Caco-2 (cell line): ENCODE data around the gene CST7. TPM values are rescaled to one million over a fixed set of nuclear protein-coding genes. Genes with fewer than 3 reads are reported as not detected.

Experiments
- BruUV-seq: library from RNA; stranded (reverse); fragments of 400-500 nt; replicated peaks from 2 replicates; lab custom pipeline; 2021; lab: Mats Ljungman, UMichigan
- CTCF ChIA-PET: fragments of 300-600 bp; sonication (Branson Sonifier 250); formaldehyde crosslinking; loops from one replicate; lab custom pipeline; 2022; ENCODE audit warnings: antibody characterized with exemption; lab: Charles Lee
- POLR2A ChIA-PET: fragments of 300-600 bp; sonication (Branson Sonifier 250); formaldehyde crosslinking; loops from one replicate; lab custom pipeline; 2022; ENCODE audit warnings: antibody characterized with exemption; lab: Charles Lee
- DNase-seq, 2 experiments: peaks; one replicate each; pipeline versions ENCODE4 v3.0.0 to v3.0.0-alpha.2; 2020 to 2022
- H3K27me3 ChIP-seq: replicated peaks from 2 replicates; pipeline ENCODE4 v1.6.0; 2011; ENCODE audit warnings: low read length; ENCODE audit not compliant: control insufficient read depth, insufficient read depth
- H3K36me3 ChIP-seq: 2 replicates; pipeline ENCODE4 v1.5.1; 2011; ENCODE audit warnings: low read length; ENCODE audit not compliant: control insufficient read depth, insufficient read depth
- H3K4me1 ChIP-seq: fragments of 250-450 bp; sonication (Bioruptor Pico); 2 replicates; pipeline ENCODE4 v1.5.1; 2020; ENCODE audit warnings: mild to moderate bottlenecking
- H3K4me3 ChIP-seq: 2 replicates; pipeline ENCODE4 v1.5.1; 2011; ENCODE audit warnings: low read depth, mild to moderate bottlenecking, control low read depth, low read length
- H3K9me3 ChIP-seq: fragments of 250-450 bp; sonication (Bioruptor Pico); 2 replicates; pipeline ENCODE4 v1.5.1; 2020; ENCODE audit warnings: mild to moderate bottlenecking, moderate library complexity
- H3K27ac Mint-ChIP-seq: one replicate; pipeline ENCODE4 v1.8.0; 2022; ENCODE audit warnings: mixed read lengths; ENCODE audit not compliant: unreplicated experiment
- H3K27me3 Mint-ChIP-seq: one replicate; pipeline ENCODE4 v1.8.0; 2022; ENCODE audit warnings: mixed read lengths; ENCODE audit not compliant: insufficient read depth, unreplicated experiment
- H3K36me3 Mint-ChIP-seq: one replicate; pipeline ENCODE4 v1.8.0; 2022; ENCODE audit warnings: mild to moderate bottlenecking, mixed read lengths; ENCODE audit not compliant: insufficient read depth, unreplicated experiment
- H3K4me1 Mint-ChIP-seq: one replicate; pipeline ENCODE4 v1.8.0; 2022; ENCODE audit warnings: low read depth, mixed read lengths; ENCODE audit not compliant: unreplicated experiment
- H3K4me3 Mint-ChIP-seq: one replicate; pipeline ENCODE4 v1.8.0; 2022; ENCODE audit warnings: mild to moderate bottlenecking, moderate library complexity, mixed read lengths; ENCODE audit not compliant: unreplicated experiment
- H3K9me3 Mint-ChIP-seq: one replicate; pipeline ENCODE4 v1.8.0; 2022; ENCODE audit warnings: mixed read lengths; ENCODE audit not compliant: unreplicated experiment
- intact Hi-C: fragments of 100-400 bp; cut with micrococcal nuclease; formaldehyde crosslinking; loops from one replicate; pipeline ENCODE4 v1.10.0; 2022; ENCODE audit not compliant: unreplicated experiment
- total RNA-seq: library from RNA; stranded (reverse); gene quantifications from 2 replicates; pipeline ENCODE4 v1.2.3, GENCODE V29; 2022
- TF ChIP-seq, protein P1 (sequence below), 2 experiments: fragments of 200-600 bp in 1 of 2; IDR thresholded peaks; 1 replicate in 1 of 2; 2 replicates in 1 of 2; pipeline versions ENCODE4 v1.5.1 to v1.8.0; 2011 to 2022; ENCODE audit warnings: antibody characterized with exemption in 1 of 2, control low read depth in 1 of 2, inconsistent platforms in 1 of 2, low read depth in 1 of 2, low read length in 1 of 2, mild to moderate bottlenecking in 1 of 2, moderate library complexity in 1 of 2; ENCODE audit not compliant: insufficient read depth in 1 of 2, severe bottlenecking in 1 of 2, unreplicated experiment in 1 of 2

The CST7 gene
- total RNA-seq, 1 experiment from 2014 or later, result not detected

DNA sequence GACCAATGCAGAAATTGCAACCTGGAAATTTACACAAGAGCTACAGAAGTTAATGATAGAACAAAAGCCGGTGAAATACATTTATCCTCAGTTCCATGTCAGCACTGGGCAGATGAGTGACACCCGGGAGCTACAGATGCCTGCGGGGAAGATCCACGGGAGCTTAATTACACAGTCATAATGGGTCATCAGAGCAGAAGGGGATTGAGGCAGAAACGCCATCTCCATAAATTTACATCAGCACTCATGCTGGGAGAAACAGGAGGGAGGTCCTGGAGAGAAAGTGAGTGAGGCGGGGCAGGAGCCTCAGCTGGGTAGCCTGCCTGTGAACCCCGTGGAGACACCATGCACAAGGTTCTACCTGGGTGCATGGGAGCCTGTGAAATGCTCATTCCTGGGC, 37.6 kb upstream of the CST7 start:
- Mint-ChIP-seq H3K4me1 (no peaks in the 10 kb centered on the region), H3K9me3 (no peaks in the 10 kb centered on the region), H3K4me3 (no peak overlapping the region), H3K27ac (no peak overlapping the region), H3K27me3 (peaks cover 8% of the 10 kb centered on the region), H3K36me3 (no peaks in the 10 kb centered on the region)
- TF ChIP-seq, protein P1, sequence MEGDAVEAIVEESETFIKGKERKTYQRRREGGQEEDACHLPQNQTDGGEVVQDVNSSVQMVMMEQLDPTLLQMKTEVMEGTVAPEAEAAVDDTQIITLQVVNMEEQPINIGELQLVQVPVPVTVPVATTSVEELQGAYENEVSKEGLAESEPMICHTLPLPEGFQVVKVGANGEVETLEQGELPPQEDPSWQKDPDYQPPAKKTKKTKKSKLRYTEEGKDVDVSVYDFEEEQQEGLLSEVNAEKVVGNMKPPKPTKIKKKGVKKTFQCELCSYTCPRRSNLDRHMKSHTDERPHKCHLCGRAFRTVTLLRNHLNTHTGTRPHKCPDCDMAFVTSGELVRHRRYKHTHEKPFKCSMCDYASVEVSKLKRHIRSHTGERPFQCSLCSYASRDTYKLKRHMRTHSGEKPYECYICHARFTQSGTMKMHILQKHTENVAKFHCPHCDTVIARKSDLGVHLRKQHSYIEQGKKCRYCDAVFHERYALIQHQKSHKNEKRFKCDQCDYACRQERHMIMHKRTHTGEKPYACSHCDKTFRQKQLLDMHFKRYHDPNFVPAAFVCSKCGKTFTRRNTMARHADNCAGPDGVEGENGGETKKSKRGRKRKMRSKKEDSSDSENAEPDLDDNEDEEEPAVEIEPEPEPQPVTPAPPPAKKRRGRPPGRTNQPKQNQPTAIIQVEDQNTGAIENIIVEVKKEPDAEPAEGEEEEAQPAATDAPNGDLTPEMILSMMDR (IDR thresholded peaks at IDR 0.05; ENCODE audit: insufficient read depth in 1 of 2, low read depth in 1 of 2, low read length in 1 of 2, severe bottlenecking in 1 of 2, unreplicated experiment in 1 of 2), result no peak
- H3K36me3 ChIP-seq, result no peaks in the 10 kb centered on the region
- ChIA-PET POLR2A (no interaction called here), CTCF (no interaction called here)
- no peak overlapping the region for H3K4me3 ChIP-seq
- H3K27me3 ChIP-seq, result no peaks in the 10 kb centered on the region
- intact Hi-C loops, result no loop called here
- peaks cover 7% of the 10 kb centered on the region; the same call in 1 of the 2 replicates for H3K9me3 ChIP-seq
- H3K4me1 ChIP-seq, result no peaks in the 10 kb centered on the region
- no peak for DNase-seq
- BruUV-seq, result no TSS peak

DNA sequence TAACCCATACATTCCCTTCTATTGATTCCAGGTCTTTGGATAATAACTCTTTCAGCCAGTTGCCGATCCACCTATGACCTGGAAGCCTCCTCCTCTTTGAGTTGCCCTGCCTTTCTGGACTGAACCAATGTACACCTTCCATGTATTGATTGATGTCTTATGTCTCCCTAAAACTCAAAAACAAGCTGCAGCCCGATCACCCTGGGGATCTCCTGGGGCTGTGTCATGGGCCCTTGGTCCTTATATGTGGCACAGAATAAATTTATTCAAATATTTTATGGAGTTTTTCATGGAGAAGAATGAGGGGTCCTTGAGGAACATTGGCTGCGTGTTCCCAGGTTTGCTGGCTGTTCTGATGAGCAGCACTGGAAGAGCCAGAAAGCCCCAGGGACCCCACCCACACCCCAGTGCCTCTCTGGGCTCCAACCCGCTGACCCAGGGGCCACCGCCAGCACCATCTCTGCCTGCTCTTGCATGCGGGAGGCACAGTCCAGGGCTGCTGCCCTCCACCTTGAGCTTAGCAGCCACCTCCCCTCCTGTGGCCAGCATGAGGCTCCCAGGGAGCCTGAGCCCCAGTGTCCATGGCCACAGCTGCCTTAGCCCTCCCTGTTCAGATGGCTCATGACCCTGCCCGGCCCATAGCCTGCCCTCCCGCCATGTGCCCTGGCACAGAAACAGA, 36.5 kb upstream of the CST7 start:
- intact Hi-C loops, result no loop called here

DNA sequence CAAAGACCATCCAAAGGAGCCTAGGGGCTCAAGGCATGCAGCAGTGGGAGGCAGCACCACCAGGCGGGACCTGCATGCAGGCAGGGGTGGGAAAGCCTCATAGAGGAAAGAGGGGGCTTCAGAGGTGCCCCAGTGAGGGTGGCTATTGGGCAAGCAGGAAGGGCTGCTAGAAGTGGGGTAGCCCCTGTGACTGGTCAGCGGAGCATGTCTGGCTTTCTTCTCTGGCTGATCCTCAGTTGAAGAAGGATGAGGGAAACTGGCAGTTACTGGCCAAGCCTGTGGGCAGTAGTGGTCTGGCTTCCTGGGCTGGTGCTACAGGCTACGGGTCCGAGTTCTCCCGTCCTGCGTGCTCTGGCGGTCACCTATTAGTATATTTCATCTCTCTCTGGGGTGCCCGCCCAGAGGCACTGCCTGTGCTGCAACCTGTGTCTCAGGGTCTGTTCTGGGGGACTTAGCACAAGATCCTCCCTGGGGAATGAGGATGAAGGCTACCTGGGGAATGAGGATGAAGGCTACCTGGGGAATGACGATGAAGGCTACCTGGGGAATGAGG, 35.9 kb upstream of the CST7 start:
- Histone ChIP-seq H3K4me1 (no peaks in the 10 kb centered on the region), H3K36me3 (no peaks in the 10 kb centered on the region), H3K9me3 (no peaks in the 10 kb centered on the region), H3K4me3 (no peak overlapping the region), H3K27me3 (no peaks in the 10 kb centered on the region)
- ChIA-PET POLR2A (no interaction called here), CTCF (no interaction called here)
- H3K36me3 Mint-ChIP-seq, result no peaks in the 10 kb centered on the region
- BruUV-seq, result no TSS peak
- no peak for DNase-seq
- H3K27me3 Mint-ChIP-seq, result peaks cover 11% of the 10 kb centered on the region
- no peak overlapping the region for H3K4me3 Mint-ChIP-seq
- H3K4me1 Mint-ChIP-seq, result no peaks in the 10 kb centered on the region
- TF ChIP-seq, protein P1 (IDR thresholded peaks at IDR 0.05; ENCODE audit: insufficient read depth in 1 of 2, low read depth in 1 of 2, low read length in 1 of 2, severe bottlenecking in 1 of 2, unreplicated experiment in 1 of 2), result no peak
- intact Hi-C loops, result no loop called here
- H3K27ac Mint-ChIP-seq, result no peak overlapping the region
- H3K9me3 Mint-ChIP-seq, result no peaks in the 10 kb centered on the region

More for the DNA sequence above, 36.5 kb upstream of the CST7 start:
- no peak overlapping the region for H3K4me3 ChIP-seq
- Mint-ChIP-seq H3K27ac (no peak overlapping the region), H3K4me3 (no peak overlapping the region), H3K9me3 (no peaks in the 10 kb centered on the region), H3K4me1 (no peaks in the 10 kb centered on the region), H3K27me3 (peaks cover 11% of the 10 kb centered on the region), H3K36me3 (no peaks in the 10 kb centered on the region)
- TF ChIP-seq, protein P1 (IDR thresholded peaks at IDR 0.05; ENCODE audit: insufficient read depth in 1 of 2, low read depth in 1 of 2, low read length in 1 of 2, severe bottlenecking in 1 of 2, unreplicated experiment in 1 of 2), result no peak
- no peaks in the 10 kb centered on the region for H3K9me3 ChIP-seq
- no peaks in the 10 kb centered on the region for H3K27me3 ChIP-seq
- ChIA-PET POLR2A (no interaction called here), CTCF (no interaction called here)
- BruUV-seq, result no TSS peak
- DNase-seq, result peak in 1 of 2 experiments; percentile 0
- H3K4me1 ChIP-seq, result no peaks in the 10 kb centered on the region
- no peaks in the 10 kb centered on the region for H3K36me3 ChIP-seq
